ENCODE data around the gene TBC1D8. TPM values are rescaled to one million over a fixed set of nuclear protein-coding genes. Genes with fewer than 3 reads are reported as not detected.

The TBC1D8 gene
- total RNA-seq, 1 donor = 1.6 TPM

DNA sequence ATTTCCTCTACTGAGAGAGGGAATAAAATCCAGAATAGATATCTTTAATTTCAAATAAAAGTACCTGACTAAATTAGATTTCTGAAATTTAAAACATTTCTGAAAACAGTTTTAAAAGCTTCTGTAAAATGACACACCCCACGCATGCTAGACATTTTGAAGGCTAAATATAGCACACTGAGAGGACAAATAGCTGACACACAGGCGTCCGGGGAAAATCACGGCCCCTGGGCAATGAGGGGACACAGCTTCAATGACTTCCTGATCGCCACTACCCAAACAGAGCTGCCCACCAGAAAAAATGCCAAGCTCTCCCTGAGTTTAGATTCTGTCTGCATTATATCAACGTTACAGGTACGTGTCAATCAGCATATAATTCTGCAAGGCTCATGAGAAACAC is 10.9 kb downstream of the TBC1D8 start:
- DNase-seq (ENCODE audit: low read depth in 2 of 3, low spot score in 2 of 3) = no peak

DNA sequence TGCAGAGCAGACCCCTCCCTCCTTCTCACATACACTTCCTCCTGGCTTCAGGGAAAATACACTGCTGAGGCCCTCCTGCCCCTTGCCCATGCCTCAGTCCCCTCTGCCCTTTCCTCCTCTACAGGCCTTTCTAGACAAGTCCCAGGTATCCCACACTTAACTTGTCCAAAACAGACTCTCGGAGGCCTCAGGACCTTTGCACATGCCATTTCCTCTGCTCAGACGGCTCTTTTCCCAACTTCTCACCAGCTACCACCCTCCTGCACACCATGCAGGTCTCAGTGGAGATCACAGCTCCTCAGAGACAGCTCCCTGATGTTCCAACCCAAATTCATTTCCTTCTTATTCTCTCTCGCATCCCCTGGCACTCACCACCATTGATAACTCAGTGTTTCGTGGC is 11.7 kb downstream of the TBC1D8 start:
- no peak for DNase-seq (ENCODE audit: low read depth in 2 of 3, low spot score in 2 of 3)

DNA sequence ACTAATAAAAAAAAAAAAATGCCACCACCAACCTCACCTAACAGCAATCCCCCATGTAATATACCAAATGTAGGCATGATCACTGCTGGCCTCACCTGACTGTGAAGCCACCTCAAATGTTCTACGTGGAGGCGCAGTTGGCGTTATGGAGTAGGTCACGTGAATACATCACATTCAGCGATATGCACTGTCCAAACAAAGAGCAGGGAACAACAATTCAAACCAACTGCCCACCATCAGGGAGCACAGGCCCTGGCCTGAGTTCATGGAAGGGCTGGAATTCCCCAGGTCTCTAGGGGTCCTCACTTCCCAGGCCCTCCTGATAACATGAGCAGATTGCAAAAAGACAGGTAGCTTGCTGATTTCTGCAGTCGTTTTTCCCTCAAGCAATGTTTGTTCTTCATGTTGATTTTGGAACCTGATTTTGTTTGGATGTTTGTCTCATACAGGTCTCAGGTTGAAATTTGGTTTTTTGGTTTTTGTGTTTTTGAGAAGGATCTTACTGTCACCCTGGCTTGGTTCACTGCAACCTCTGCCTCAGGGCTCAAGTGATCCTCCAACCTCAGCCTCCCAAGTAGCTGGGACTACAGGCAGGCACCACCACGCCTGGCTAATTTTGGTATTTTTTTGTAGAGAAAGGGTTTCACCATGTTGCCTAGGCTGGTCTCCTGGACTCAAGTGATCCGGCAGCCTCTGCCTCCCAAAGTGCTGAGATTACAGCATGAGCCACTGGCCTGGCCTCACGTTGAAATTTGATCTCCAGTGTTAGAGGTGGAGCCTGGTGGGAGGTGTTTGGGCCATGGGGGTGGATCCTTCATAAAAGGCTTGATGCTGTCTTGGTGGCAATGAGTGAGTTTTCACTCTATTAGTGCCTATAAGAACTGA is 15.5 kb downstream of the TBC1D8 start:
- DNase-seq (ENCODE audit: low read depth in 2 of 3, low spot score in 2 of 3) = no peak

DNA sequence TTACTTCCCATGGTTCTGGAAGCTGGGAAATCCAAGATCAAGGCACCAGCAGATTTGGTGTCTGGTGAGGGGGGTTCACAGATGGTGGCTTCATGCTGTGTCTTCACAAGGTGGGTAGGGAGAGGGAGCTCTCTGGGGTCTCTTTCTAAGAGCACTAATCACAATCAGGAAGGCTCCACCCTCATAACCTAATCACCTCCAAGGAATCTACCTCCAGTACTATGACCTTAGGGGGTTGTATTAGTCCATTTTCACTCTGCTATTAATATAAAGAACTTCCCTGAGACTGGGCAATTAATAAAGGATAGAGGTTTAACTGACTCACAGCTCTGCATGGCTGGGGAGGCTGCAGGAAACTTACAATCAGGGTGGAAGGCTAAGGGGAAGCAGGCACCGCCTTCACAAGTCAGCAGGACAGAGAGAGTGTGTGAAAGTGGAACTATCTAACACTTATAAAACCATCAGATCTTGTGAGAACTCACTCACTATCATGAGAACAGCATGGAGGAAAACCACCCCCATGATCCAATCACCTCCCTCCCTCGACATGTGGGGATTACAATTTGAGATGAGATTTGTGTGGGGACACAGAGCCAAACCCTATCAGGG is 17.6 kb downstream of the TBC1D8 start:
- DNase-seq (ENCODE audit: low read depth in 2 of 3, low spot score in 2 of 3) = no peak

DNA sequence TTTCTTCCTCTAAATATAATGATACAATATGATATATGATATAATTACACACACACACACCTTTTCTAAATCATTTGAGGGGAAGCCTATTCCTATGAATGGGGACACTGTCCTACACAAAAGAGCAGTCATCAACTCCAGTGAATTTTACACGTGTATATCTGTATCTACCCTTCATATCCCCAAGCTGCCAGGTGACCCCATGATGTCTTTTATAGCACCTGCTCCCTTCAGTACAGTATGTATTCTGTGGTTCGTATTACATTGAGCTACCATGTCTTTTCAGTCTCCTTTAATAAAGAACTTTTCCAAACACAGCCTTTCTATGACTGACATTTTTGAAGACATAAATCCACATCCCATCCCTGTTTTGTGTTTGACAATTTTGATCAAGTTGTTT is 19.0 kb downstream of the TBC1D8 start:
- DNase-seq (ENCODE audit: low read depth in 2 of 3, low spot score in 2 of 3) = no peak

DNA sequence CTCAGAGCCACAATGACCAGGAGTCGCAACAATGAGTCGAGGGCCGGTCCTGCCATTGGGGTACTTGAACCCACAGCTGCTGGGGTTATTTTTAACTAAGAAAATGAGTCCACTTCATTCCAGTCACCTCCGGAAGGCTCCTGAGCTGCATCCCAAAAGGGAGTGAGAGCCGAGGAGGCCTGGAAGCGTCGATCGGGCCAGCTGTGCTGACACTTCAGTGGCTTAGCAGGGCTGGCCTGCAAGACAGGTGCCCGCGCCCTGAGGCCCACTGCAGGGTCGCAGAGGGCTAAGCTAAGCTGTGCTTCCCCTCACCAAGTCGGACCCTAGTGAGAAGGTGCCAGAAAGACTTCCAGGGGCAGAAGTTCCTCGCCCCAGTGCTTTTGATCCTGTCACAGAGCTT is 21.1 kb downstream of the TBC1D8 start:
- no peak for DNase-seq (ENCODE audit: low read depth in 2 of 3, low spot score in 2 of 3)

DNA sequence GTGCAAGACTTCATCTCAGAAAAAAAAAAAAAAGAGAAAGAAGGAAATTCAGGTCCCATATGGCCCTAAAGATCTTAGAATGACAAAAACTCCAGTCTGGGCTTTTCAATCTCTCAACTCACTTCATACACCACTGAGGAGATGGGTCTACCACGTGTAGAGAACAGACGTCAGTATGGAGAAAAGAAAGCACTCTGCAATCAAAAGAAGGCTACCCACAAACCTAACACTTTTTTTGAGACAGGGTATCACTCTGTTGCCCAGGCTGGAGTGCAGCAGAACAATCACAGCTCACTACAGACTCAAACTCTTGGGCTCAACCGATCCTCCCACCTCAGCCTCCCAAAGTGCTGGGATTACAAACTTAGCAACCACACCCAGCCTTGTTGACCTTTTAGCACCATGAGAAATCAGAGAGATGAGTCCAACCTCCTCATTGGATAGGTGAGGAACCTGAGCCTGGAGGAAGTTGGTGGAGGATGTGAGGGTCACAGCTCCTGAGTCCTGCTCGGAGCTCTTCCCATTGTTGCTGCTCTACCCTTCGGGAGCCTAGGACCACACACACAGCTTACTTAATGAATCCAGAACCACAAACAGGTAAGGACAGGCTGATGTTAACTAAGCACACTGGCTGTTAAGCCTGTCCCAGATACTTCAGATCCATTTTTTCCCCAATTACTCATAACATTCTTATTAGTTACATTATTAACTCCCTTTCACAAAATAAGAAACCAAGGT is 23.7 kb downstream of the TBC1D8 start:
- DNase-seq (ENCODE audit: low read depth in 2 of 3, low spot score in 2 of 3) = no peak

DNA sequence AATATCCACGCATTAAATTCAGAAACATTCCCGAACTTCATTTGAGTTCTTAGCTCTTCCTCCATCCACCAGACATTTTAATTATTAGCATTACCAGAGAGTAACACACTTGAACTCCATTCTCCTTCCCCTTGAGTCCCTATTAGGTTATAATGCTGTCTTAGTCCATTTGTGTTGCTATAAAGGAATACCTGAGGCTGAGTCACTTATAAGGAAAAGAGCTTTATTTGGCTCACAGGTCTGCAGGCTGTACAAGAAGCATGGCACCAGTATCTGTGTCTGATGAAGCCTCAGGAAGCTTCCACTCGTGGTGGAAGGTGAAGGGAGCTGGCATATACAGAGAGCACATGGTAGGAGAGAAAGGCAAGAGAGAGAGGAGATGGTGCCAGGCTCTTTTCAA is 25.4 kb downstream of the TBC1D8 start:
- DNase-seq (ENCODE audit: low read depth in 2 of 3, low spot score in 2 of 3) = no peak

DNA sequence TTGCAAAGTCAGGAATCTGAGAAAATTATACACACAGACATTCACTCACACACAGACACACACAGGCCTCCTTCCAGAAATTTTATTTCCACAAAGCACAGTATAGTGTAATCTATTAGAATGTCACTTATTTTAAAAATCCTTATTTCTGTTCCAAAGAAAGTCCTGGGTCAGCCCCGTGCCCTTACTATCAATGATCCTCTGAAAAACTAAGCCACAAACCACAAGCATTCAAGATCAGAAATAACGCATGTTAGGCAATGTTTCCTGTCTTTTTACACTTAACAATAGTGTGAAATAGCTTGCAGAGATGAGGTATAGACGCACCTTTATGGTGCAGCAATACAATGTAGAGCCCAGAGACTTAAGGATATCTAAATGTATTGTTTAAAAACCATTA is 25.8 kb downstream of the TBC1D8 start:
- DNase-seq (ENCODE audit: low read depth in 2 of 3, low spot score in 2 of 3) = peak in 2 of 3 donors; percentile 4 to 27

DNA sequence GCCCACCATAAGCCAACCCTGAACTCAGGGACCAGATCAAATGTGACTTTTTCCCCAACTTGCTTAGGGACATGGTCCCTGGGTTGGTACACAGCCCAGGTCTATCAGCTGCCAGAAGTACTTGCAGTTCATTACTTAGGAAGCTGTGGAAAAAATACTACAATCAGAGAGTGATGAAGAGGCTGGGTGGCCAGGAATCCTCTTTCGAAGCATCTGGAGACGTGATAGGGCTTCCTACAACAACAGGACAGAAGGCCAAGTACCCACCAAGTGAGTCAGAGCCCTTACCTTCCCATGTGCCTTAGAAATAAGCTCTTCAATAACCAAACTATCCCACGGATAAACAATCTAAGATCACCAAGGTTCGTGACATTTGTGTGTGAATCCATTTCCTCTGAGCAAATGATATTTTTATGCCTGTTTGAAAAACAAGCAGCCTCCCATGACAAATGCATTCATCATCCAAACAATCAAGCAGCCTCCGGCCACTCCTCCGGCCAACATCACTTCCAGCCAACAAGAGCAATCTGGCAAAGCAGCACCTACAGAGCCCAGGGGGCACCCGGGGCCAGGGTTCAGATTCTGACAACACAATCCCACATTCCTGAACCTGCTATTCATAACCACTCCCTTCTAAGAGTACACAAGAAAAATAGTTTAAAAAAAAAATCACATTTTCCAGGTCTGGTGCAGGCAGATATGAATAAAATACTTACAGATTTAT is 26.4 kb downstream of the TBC1D8 start:
- no peak for DNase-seq (ENCODE audit: low read depth in 2 of 3, low spot score in 2 of 3)

DNA sequence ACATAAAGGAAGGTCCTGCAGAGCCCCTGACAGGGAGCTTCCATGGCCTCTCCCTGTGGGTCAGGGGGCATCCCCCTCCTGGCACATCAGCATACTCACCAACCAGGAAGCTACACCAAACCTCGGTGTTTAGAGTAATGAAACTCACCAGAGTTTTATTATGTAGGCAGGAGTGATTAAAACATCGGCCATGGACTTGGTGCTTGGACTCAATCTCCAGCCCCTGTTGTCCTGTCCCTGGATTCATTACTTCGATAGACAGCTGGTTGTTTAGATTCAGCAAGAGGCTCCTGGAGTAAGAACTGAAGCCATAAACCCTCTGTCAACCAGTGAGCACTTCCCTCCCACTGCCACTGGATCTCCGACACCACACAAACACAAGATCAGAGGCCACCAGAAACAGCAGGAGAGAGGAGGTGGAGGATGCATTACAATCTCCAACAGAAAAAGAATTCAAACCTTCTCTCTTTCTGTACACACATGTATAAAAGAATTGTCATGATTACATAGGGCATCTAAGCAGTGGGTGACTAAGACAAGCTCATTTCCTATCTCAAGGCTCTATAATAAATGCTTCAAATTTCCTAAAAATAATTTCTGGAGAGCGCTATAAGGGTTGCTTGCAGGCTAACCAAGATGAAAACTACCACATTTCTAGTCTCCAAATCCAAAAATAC is 27.2 kb downstream of the TBC1D8 start:
- no peak for DNase-seq (ENCODE audit: low read depth in 2 of 3, low spot score in 2 of 3)

DNA sequence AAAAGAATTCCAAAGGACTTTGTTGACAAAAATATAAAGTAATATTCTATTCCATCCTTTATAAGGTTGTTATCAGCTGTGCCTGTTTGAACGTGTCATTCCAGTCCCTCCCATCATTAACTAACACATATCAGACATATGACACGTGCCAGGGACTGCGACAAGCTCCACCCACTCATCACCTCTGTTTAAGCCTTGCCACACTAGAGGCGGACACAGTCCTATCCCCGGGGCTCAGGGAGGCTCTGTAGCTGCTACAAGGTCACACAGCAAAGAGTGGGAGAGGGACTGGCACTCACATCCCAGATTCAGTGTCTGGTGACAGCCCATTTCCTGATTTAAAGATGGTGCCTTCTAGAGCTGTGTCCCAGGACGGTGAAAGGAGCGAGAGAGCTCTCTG is 30.0 kb downstream of the TBC1D8 start:
- DNase-seq (ENCODE audit: low read depth in 2 of 3, low spot score in 2 of 3) = no peak

DNA sequence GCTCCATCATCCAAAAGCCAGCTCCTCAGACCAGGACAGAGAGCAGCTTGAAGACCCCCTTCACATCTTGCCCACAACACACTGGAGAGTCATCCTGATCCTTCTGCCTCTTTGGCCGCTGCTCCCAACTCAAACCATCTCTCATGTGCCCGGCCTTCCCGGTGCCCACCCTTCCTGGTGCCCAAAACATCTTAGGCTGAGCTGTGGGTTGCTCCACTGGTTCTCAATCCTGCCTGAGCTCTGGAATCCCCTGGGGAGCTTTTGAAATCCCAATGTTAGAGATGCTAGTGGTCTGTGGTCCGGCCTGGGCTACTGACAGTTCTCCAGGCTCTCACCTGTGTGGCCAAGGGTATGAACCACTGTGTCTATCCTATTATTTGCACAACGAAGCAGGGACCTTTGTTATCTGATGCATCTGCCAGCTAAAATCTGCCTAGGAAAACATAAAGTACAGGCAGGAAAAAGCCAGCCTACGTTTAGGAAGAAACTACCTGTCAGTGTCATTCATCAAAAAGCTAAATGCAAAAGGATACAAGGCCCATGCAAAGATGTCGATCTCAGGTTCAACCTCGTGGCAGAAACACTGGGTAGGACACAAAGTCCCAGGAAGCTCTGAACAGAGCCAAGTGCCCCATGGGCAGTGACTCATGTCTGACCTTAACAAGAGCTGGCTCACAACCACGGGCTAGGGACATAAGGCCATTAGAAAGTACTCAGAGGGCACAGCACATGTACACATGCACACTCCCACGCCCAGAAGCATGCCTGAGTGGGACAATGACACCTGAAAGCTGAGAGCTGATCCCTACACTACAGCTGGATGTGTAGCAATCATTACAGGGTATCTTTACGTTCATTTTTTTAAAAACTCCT is 30.8 kb downstream of the TBC1D8 start:
- no peak for DNase-seq (ENCODE audit: low read depth in 2 of 3, low spot score in 2 of 3)

DNA sequence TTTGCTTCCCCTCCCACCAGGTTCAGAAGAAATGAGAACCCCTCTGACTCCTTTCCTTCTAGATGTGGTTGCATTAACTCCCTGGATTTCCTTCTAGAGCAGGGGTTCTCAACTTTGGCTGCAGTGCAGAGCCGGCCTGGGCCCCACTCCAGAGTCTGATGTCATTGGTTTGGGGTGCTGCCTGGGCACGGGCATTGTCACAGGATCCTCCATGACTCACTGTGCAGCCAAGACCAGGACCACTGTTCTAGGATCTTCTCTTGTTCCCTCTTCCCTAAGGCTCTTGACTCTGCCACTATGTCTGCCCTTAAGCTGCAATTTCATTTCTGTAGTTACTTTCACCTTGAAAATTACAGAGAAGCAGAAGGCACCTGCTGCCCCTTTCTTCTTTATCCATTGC is 31.8 kb downstream of the TBC1D8 start:
- no peak for DNase-seq (ENCODE audit: low read depth in 2 of 3, low spot score in 2 of 3)

DNA sequence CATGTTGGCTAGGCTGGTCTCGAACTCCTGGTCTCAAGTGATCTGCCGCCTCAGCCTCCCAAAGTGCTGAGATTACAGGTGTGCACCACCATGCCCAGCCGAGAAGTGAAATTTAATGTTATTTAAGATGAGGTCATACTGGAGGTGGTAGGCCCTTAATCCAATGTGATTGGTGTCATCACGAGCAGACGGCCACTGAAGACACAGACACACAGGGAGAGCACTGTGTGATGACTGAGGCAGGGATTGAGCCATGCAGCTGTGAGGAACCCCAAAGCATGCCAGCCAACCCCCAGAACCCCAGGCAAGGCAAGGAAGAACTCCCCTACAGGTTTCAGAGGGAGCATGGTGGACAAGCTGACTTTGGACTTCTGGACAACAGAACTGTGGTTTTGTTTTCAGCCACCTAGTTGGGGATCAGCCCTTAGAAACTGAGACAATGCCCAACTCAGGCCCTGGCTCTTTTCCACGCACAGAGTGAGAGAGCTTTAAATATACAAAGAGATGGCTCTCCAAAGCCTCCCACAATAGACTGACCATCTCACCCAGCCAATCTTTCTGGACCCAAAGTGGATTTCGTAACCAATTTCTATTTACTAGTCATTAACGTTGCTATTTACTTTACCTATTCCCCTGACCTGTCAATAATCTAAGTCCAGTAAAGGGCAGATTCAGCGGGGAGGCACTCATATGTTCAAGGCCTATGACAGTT is 34.2 kb downstream of the TBC1D8 start:
- DNase-seq (ENCODE audit: low read depth in 2 of 3, low spot score in 2 of 3) = no peak

DNA sequence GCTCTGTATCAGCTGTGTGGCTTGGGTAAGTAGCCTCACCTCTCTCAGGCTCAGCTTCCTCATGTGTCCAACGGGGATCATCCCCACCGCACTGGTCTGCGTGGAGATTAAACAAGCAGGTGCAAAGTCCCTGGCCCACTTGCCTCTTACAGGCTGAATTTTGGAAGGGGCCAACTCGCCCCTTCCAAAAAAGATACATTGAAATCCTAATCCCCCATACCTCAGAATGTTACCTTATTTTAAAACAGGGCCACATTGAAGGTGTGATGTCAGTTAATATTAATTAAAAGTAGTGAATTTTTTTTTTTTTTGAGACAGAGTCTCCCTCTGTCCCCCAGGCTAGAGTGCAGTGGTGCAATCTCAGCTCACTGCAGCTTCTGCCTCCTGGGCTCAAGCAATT is 34.8 kb downstream of the TBC1D8 start:
- DNase-seq (ENCODE audit: low read depth in 2 of 3, low spot score in 2 of 3) = no peak

DNA sequence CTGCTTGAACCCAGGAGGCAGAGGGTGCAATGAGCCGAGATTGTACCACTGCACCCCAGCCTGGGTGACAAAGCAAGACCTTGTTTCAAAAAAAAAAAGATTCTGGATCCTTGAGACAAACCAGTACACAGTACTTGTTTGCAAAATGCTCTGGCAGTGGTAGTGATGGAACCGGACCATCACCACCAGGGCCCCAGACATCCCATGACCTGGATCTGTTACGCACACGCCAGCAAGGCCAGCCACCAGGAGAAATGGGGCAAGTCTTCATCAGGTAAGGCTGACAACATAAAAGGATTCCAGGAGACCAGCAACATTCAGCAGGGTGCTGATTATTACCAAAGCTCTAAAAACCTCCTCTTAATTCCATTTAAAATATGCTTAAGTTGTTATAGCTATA is 35.5 kb downstream of the TBC1D8 start:
- no peak for DNase-seq (ENCODE audit: low read depth in 2 of 3, low spot score in 2 of 3)

DNA sequence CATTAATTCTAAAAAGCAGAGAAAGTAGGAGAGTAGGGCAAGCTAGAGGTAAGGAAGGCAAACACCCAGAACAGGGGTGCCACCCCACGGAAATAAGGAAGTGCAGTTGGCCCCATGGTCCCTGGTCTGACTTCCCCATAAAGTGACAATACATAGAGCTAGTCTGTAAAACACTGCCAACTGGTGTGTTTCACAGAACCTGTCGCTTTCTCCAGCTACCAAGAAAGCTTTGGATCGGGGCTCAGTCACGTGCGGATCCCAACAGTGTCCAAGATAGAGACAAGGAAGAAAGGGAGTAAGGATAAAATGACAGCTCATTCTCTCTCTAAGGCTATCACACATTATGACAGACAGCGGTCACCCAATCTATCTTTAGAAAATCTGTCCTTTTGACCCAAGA is 36.4 kb downstream of the TBC1D8 start:
- peak in 2 of 3 donors; percentile 18 to 67 for DNase-seq (ENCODE audit: low read depth in 2 of 3, low spot score in 2 of 3)

DNA sequence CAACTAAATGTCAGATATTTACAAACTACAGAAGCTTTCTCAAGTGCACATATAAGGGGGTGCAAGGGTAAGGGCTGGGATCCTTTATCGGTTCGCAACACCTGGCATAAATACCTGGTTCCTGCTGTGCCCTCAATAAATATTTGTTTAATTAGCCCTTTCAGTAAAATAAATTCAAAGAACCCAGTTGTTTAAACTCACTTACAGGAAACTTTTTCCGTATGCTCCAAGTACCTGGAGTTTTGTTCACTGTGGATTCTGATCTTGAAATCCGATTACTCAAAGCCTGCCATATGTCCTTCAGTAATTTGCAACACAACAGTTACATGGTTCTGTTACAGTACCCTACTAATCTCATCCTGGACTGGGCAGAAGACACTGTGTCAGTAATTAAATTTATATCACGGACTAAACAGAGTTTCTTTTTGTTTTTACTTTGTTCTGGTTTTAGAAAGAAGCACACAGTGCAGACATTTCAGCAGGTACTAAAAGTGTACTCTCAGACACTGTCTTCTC is 36.9 kb downstream of the TBC1D8 start:
- DNase-seq (ENCODE audit: low read depth in 2 of 3, low spot score in 2 of 3) = no peak
